ENCODE results near the gene KIF2C.

The KIF2C gene

GRCh38 chr1:44817307-44817706 lies 77.7 kb downstream of the KIF2C start:
- DNase-seq = no peak
